Thyroid gland (tissue), 4 donors: ENCODE measurements around the gene PINK1.

Experiments
- CTCF ChIP-seq, 6 experiments: fragments of 200-600 bp in 3 of 6; fragments of 450-650 bp in 3 of 6; sonication (generic) in 3 of 6; IDR thresholded peaks; one replicate each; pipeline ENCODE4 v1.5.1; 2016 to 2019; ENCODE audit warnings: antibody characterized with exemption in 6 of 6, mild to moderate bottlenecking in 2 of 6, inconsistent platforms in 1 of 6, moderate library complexity in 1 of 6
- POLR2A ChIP-seq, 2 donors: fragments of 450-650 bp; IDR thresholded peaks; one replicate each; pipeline ENCODE4 v1.6.1; 2017; ENCODE audit warnings: antibody characterized with exemption in 2 of 2, mild to moderate bottlenecking in 2 of 2, moderate library complexity in 1 of 2

GRCh38 chr1:20625176-20626097, 7.8 kb upstream of the PINK1 start:
- no peak for TF ChIP-seq CTCF (IDR thresholded peaks at IDR 0.05)
- no peak for TF ChIP-seq POLR2A (IDR thresholded peaks at IDR 0.05)
